GM12872 (cell line): ENCODE results near the gene OTOGL.

Source experiments
- TF ChIP-seq, protein P1 (sequence below): IDR thresholded peaks from 3 replicates; pipeline ENCODE4 v1.5.1; 2011; ENCODE audit warnings: low read depth, mild to moderate bottlenecking, low read length, moderate library complexity; ENCODE audit not compliant: insufficient read depth

OTOGL gene

DNA sequence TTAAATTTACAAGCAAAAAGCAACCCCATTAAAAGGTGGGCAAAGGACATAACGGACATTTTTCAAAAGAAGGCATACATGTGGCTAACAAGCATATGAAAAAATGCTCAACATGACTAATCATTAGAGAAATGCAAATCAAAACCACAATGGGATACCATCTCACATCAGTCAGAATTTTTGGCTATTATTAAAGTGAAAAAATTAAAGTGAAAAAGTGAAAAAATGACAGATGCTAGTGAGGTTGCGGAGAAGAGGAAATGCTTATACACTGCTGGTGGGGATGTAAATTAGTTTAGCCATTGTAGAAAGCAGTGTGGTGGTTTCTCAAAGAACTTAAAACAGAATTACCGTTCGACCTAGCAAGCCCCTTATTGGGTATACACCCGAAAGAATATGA lies 7.9 kb downstream of the OTOGL start:
- TF ChIP-seq, protein P1, sequence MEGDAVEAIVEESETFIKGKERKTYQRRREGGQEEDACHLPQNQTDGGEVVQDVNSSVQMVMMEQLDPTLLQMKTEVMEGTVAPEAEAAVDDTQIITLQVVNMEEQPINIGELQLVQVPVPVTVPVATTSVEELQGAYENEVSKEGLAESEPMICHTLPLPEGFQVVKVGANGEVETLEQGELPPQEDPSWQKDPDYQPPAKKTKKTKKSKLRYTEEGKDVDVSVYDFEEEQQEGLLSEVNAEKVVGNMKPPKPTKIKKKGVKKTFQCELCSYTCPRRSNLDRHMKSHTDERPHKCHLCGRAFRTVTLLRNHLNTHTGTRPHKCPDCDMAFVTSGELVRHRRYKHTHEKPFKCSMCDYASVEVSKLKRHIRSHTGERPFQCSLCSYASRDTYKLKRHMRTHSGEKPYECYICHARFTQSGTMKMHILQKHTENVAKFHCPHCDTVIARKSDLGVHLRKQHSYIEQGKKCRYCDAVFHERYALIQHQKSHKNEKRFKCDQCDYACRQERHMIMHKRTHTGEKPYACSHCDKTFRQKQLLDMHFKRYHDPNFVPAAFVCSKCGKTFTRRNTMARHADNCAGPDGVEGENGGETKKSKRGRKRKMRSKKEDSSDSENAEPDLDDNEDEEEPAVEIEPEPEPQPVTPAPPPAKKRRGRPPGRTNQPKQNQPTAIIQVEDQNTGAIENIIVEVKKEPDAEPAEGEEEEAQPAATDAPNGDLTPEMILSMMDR = no peak

- TF ChIP-seq, protein P1 = no peak
Measured at GRCh38 chr12:80116735-80117134, 17.4 kb downstream of the OTOGL start.

GRCh38 chr12:80118565-80119324 lies 19.4 kb downstream of the OTOGL start:
- TF ChIP-seq, protein P1 = no peak

- TF ChIP-seq, protein P1 = no peak
Measured at GRCh38 chr12:80120994-80121393, 21.7 kb downstream of the OTOGL start.

DNA sequence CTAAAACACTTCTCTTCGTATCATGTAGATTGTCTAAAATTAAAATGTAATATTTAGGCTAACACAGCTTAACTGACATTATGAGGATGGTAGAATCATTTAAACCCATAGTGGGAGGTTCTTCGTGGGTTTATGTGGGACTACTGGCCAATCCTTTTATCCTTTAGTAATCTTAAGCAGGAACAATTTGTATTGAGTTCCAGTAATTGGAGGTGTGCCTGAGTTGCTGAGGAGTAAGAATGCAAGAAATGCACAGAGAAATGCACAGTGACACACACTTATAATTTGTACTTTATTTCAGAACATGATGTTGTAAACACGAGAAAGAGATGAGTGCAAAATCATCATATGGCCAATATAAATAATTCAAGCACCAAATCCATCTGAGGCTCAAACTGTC lies 22.3 kb downstream of the OTOGL start:
- TF ChIP-seq, protein P1 = no peak

DNA sequence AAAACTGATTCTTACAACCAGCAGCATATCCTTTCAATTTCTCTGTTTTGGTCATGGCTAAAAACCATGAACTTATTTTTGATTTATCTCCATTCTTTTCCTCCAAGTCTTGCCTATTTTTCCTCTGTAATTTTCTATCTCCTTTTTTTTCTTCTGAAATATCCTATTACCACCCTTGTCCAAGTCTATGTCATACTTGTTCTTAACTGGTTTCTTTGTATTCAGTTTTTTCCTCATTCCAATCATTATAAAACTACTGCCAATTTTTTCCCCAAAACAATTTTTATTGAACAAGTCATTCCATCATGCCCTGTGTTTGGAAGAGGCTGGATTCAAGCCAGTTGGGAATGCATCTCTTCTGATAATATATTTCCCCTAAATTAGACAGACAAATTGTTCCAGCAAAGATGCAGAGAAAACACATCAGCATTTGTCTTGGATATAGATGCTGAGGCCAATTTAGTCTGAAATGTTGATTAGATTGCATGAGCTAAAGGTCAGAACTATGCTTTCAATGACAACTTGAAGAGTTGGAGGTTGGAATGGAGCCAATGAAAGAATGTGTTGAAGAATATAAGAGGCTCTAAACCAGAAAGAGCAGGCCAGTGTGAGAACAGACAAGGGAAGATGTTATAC lies 30.7 kb downstream of the OTOGL start:
- TF ChIP-seq, protein P1 = no peak

DNA sequence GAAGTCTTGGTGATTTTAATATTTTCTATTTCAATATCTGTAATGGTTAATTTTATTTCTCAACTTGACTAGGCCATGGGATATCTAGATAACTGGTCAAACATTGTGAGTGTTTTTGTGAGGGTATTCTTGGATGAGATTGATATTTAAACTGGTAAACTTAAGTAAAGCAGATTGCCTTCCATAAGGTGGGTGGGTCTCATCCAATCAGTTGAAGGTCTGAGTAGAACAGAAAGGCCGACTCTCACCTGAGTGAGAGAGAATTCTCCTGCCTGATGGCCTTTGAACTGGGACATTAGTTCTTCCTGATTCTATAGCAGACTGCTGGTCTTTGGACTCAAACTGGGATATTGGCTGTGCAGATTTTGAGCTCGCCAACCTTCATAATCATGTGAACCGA lies 36.3 kb downstream of the OTOGL start:
- TF ChIP-seq, protein P1 = no peak
